Mononuclear cell (primary cell): ENCODE data around the gene UBTF. TPM values are rescaled to one million over a fixed set of nuclear protein-coding genes. Genes with fewer than 3 reads are reported as not detected.
A peak's percentile ranks its signal among the peaks of the same experiment; 100 is the strongest.

Experiments used
- H3K27me3 ChIP-seq: 2 replicates; pipeline ENCODE4 v1.6.0; 2011; ENCODE audit warnings: low read length, control low read depth; ENCODE audit not compliant: insufficient read depth
- H3K4me1 ChIP-seq: 2 replicates; pipeline ENCODE4 v1.5.1; 2011; ENCODE audit warnings: mild to moderate bottlenecking, low read length, control low read depth; ENCODE audit not compliant: insufficient read depth
- H3K4me3 ChIP-seq: 2 replicates; pipeline ENCODE4 v1.5.1; 2011; ENCODE audit warnings: mild to moderate bottlenecking, low read length, moderate library complexity
- H3K9me3 ChIP-seq: 2 replicates; pipeline ENCODE4 v1.5.1; 2011; ENCODE audit warnings: low read depth, mild to moderate bottlenecking, control low read depth, low read length
- total RNA-seq: library from RNA; depleted of rRNA; stranded (reverse); fragments of >200 nt; gene quantifications from one replicate; pipeline ENCODE4 v1.2.3, GENCODE V29; 2012

The UBTF gene
- total RNA-seq, 1 donor = 56.4 TPM

DNA sequence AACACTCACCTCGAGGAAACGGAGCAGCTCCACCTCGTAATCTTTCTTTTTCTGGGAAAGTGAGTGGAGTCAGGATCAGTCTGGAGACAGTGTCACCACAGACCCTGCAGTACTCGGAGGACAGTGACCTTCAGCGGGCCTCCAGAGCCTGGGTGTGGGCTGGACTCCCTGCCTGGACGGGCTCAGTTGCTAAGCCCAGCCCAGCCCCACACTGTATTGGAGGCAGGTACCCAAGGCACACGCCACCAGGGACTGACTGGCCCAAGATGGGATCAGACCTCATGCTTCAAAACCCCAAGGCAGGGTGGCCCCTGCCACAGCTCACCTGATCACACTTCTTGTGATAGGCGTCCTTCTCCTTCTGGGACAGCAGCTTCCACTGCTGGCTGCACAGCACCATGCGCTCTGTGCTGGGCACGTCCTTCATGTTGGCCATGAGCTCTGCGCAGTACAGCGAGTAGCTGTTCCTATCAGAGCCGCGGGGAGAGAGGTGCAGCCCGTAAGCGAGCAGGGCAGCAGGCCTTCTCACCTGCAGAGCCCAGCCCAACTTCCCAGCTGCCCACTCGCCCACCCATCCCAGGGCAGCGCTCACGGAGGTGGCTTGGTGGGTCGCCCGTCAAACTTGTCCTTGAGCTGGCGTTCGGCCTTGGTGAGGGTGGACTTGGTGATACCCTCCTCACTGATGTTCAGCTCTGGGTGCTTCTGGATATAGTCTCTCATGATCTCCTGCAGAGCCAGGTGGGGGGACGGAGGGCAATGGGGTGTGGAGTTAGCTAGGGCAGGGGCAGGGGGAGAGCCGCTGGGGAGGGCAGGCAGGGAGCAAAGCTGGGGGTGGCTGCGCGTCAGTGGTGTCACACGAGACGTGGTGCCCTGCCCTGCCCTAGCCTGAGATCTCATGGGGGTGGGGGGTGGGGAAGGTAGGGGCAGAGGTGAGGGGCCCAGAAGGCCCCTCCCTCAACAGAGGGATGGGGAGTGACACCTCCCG lies 7.9 kb downstream of the UBTF start:
- H3K9me3 ChIP-seq = no peaks in the 10 kb centered on the region
- no peak overlapping the region for H3K4me3 ChIP-seq
- no peaks in the 10 kb centered on the region for H3K27me3 ChIP-seq
- peaks cover 64% of the 10 kb centered on the region for H3K4me1 ChIP-seq

DNA sequence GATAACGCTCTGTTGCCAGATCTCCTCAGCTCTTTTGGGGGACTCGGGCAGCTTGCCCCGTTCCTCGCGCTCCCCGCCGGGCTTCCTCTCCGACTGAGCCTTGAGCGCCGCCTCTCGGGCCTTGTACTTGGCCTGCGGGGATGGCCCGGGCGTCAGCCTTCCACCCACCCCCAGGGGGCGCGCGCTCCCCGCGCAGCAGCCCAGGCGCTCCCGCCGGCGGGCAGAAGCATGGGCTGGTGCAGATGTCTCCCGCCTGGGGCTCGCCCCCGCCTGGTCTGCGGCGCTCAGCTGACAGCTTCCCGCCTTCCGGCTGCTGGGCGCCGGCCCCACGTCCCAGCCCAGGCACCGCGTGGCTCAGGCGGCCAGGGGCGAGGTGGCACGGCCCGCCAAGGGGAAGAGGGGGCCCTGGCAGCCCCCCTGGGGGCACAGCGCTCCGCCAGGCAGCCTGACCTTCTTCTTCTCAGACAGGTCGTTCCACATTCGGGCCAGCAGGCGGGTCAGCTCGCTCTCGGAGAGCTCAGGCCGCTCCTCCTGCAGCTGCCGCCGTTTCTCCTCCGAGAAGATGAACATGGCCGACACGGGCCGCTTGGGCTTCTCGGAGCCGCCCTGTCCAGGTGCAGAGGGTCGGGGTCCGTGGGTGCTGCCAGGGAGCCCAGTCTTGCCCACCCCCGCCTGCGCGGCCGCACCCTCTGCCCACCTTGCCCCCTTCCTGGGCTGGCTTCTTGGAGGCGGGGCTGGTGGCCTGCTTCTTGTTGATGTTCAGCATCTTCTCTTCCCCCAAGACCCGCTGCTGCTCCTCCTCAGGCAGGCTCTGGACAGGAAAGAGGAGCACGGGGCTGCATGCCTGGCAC lies 8.9 kb downstream of the UBTF start:
- no peaks in the 10 kb centered on the region for H3K9me3 ChIP-seq
- no peak overlapping the region for H3K4me3 ChIP-seq
- H3K27me3 ChIP-seq = no peaks in the 10 kb centered on the region
- H3K4me1 ChIP-seq = peaks cover 54% of the 10 kb centered on the region

DNA sequence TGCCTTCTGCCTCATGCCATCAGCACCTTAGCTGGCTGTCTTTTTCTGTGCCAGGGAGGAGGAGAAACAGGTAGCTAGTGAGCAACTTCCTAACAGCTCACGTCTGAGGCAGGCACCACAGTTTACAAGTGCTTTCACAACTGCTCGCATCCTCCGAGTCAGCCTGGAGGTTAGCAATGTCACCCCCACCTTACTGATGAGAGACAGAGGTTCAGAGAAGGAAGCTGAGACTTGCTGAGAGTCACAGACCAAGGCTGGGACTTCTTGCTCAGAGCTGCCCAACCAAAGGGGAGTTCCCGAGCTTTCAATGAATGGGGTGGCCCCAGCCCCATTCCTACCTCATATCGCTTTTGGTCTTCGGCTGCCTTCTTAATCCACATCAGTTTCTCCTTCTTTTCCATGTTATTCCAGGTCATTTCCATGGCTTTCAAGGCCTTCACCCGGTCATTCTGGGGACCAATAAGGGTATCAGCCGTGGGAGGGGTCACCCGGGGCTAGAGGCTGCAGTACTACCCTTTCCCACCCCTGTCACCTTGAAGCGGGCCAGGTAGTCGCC lies 9.6 kb downstream of the UBTF start:
- Histone ChIP-seq H3K4me1 (peaks cover 50% of the 10 kb centered on the region), H3K4me3 (no peak overlapping the region), H3K27me3 (no peaks in the 10 kb centered on the region)

DNA sequence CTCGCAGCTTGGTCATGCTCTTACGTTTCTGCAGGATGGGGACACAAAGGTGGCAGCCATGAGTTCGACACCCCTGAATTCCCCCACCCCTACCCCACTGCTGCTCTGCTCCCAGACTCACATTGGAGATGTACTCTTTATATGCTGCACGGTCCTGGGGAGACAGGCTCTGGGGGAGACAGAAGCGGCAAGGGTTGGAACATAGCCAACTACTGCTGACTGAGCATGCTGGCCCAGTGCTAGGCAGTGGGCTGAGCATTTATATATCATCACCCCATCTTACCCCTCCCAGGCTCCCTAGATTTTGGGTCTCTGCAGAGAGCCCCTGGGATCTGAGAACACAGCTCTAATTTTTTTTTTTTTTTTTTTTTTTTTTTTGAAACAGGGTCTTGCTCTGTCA lies 11.7 kb downstream of the UBTF start:
- no peaks in the 10 kb centered on the region for H3K27me3 ChIP-seq
- H3K4me3 ChIP-seq = no peak overlapping the region
- H3K9me3 ChIP-seq = no peaks in the 10 kb centered on the region
- peaks cover 56% of the 10 kb centered on the region for H3K4me1 ChIP-seq

More for the DNA sequence above, 9.6 kb downstream of the UBTF start:
- H3K9me3 ChIP-seq = no peaks in the 10 kb centered on the region

DNA sequence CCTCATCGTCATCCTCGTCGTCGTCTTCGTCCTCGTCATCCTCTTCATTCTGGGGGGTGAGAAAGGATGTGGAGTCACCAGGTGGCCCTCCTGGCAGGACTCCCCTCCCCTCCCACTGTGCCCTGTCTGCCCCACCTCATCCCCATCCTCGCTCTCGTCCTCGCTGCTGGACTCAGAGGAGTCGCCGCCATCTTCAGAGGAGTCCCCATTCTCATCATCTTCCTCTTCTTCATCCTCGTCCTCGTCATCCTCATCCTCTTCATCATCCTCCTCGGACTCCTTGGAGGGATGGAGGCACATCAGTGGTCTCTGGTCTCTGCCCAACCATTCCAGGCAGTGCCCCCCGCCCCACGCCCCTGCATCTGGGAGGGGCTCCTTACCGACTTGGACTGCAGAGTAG lies 12.2 kb downstream of the UBTF start:
- H3K4me3 ChIP-seq = no peak overlapping the region
- H3K9me3 ChIP-seq = no peaks in the 10 kb centered on the region
- H3K27me3 ChIP-seq = no peaks in the 10 kb centered on the region
- peaks cover 58% of the 10 kb centered on the region for H3K4me1 ChIP-seq

DNA sequence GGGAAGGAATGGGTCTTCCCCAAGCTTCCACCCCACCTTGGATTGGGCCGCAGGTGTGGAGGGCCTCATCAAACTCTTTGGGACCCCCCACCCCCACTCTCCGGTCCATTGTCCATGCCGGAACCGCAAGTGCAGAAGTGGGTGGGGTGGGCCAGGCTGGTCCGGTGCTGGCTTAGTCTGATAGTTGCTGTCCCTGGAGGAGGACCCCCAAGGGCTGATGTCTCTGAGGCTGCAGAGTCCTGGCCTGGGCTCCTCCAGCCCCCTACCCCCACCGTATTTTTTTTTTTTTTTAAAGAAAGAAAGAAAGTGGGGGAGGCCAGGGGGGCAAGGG lies 12.7 kb downstream of the UBTF start:
- H3K27me3 ChIP-seq = no peaks in the 10 kb centered on the region
- H3K4me1 ChIP-seq = peaks cover 58% of the 10 kb centered on the region
- no peak overlapping the region for H3K4me3 ChIP-seq
- no peaks in the 10 kb centered on the region for H3K9me3 ChIP-seq

DNA sequence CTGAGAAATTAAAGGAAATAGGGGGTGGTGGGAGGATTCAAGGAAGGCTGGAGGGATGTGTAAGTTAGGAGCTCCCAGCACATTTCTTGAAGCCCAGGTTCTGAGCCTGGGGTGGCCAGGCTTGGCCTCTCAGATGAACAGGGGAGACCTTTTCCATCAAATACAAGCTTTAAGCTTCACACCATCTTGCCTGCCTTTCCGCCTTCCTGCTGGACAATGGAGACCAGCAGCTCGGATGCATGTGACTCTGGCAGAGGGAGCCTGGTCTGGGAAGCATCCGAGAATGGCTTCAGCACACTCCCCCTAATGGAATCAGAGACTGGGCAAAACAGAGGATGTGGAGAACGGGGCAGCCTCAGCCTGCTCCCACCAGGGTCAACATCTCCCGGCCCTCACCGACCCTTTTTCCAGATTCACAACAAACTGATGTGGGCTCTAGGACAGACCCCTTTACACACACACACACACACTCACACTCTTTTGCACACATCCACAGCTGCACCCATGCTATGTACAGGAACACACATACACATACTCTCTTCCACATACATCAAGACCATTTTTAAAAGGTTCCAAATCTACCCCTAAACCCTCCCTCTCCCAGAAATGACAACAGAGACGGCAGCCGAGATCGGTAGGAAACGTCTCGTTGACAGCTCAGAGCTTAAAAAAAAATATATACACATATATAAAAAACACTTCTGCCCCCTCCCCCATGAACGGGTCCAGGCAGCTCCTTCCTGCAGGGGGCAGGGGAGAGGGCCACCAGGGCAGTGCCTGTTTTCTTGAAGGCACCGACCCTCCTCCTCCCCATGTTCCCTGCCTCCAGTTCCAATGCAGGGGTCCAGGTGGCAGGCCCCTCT lies 13.3 kb downstream of the UBTF start:
- Histone ChIP-seq H3K4me3 (no peak overlapping the region), H3K4me1 (peaks cover 60% of the 10 kb centered on the region), H3K27me3 (no peaks in the 10 kb centered on the region), H3K9me3 (no peaks in the 10 kb centered on the region)

DNA sequence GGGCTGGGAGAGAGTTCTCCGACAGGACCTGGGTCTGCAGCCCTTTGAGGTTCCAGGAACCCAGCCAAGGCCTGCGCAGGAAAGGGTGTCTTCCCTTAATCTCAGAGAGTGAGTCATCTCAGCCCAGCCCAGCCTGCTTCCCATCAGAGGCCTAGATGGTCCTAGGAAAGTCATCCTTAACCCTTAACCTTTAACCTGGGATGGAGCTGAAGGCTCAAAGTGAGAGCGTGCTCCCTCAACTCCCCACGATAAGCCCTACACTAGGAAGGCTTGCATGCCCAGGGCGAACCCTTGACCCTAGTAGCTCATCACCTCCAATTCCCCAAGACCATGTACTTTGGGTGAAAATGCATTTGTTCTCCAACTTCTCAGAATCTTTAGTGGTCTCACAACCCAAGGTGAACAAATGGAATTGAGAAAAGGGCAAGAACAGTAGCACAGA lies 15.0 kb downstream of the UBTF start:
- no peak overlapping the region for H3K4me3 ChIP-seq

DNA sequence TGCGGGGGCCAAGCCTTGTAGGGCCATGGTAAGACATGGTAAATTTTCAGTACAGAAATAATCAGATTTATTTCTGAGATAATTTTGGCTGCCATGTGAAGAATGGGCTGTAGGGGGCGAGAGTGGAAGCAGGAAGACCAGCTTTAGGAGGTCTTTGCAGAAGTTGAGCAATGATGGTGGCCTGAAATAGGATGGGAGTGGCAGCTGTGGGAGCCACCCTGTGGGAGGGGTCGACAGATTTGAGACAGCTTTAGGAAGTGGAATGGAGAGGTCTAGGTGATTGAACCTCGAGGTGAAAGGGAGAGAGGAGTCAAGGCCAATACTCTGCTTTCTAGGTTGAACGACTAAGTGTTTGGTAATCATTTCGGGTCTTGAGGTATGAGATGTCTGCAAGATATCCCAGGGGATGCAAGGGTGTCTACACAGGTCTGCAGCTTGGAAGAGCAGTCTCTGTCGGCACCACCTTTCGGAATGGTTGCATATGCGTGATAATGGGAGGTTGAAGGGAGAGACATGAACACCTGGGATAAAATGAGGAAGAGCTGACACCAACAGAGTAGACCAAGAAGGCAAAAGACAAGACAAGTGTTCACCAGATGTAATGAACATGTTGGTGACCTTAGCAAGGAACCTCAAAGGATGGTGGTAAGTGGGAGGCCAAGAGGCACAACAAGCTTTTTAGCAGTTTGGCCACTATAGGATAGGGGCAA lies 15.6 kb downstream of the UBTF start:
- Histone ChIP-seq H3K9me3 (no peaks in the 10 kb centered on the region), H3K4me1 (peaks cover 45% of the 10 kb centered on the region), H3K4me3 (no peak overlapping the region), H3K27me3 (no peaks in the 10 kb centered on the region)

More for the DNA sequence above, 15.0 kb downstream of the UBTF start:
- no peaks in the 10 kb centered on the region for H3K27me3 ChIP-seq
- H3K4me1 ChIP-seq = peaks cover 51% of the 10 kb centered on the region
- H3K9me3 ChIP-seq = no peaks in the 10 kb centered on the region

DNA sequence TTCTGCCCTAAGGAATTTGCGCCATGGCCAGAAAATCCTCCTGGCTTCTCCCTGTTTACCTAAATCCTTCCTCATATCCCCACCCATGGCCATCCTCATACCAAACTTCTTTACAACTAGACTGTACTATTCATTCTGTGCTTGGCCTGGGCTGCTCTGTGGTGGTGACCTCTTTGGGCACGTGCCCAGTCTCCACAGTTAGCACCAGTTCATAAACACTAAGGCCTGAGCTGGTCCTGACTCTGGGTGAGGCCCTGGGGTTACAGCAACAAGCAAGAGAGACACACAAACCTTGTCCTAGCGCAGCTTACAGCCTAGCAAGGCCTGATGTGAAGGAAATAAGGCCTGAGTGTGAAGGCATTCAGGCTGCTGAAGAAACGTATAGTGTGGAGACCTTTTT lies 16.7 kb downstream of the UBTF start:
- Histone ChIP-seq H3K4me3 (no peak overlapping the region), H3K4me1 (peaks cover 46% of the 10 kb centered on the region)

DNA sequence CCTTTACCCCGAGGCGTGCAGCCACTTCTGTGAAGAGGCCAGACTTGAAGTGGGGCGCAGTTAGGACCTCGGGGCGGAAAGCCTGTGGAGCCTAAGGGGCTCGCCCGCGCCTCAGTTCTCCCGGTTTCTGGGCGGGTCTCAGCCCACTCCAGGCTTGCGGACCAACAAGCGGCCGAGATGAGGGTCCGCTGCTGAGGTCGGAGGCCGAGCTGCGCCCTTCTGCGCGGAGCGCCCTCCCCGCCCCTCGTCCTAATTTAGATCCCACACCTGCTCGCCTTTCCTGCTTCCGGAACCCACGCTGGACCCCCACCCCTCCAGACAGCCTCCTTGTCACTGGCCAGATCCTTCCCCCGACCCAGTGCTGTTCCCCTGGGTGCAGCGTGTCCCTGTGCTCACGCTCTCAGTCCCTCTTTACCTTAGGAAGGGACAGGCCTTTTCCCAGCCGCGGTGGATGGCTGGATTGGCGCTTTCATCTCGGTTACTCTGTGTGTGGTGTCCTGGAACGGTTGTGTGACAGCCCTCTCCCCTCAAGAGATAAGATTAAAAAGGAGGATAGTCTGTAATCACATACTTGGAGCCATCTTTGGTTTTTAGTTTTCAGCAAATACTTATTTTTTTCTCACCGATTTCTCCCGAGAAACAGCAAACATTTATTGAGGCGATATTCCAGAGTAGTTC lies 18.9 kb downstream of the UBTF start:
- no peaks in the 10 kb centered on the region for H3K9me3 ChIP-seq
- H3K27me3 ChIP-seq = no peaks in the 10 kb centered on the region
- H3K4me3 ChIP-seq = peak overlapping the region; percentile 63
- peaks cover 54% of the 10 kb centered on the region for H3K4me1 ChIP-seq

More for the DNA sequence above, 16.7 kb downstream of the UBTF start:
- Histone ChIP-seq H3K9me3 (no peaks in the 10 kb centered on the region), H3K27me3 (no peaks in the 10 kb centered on the region)

DNA sequence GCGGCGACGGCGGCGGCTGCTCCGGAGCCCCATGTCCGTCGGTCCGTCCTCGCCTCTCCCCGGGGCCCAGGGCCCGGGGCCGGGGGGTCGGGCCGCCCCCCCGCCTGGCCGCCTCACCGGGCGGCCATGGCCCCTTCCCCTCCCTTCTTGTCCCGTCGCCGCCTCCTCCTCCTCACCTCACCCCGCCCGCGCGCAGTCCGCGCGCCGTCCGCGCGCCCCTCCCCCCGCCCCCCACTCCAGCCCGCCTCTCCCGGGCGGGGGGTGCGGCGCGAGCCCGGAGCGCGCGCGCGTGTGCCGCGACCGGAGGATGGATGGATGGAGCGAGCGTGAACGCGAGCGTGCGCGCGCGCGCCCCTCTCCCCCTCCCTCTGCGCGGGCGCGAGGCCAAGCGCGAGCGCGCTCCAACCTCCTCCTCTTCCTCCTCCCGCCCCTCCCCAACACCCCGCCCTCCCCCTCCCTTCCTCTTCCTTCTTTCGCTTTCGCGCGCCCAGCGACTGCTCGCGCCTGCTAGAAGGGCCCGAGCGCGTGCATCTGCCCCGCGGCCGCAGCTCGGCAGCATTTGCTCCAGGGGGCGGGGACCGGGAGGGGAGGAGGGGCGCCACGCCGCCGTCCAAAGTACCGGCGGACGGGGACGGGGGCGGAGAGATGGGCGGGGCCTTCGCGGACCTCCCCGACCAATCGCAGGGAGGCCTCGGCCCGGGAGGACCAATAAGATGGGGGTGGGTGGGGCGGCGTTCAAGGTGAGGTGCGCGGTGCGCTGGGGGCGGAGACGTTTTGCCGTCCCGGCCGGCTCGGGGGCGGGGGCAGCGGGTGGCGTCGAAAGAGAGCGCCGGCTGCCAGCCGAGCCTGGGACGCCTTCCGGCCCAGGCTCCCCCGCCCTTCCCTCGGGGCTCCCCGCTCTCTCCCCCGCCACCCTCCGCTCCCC lies 19.7 kb downstream of the UBTF start, which contains the start of gene ATXN7L3:
Gene ATXN7L3 (minus strand): TSS at position 332 of the 925 bp plus-strand sequence. CDS start 1,814 bp downstream, outside the sequence.
- Histone ChIP-seq H3K9me3 (no peaks in the 10 kb centered on the region), H3K4me3 (peak within 1 kb of the TSS; percentile 80), H3K4me1 (peaks cover 51% of the 10 kb centered on the region), H3K27me3 (no peaks in the 10 kb centered on the region)
